Kidney (tissue), 14 donors: ENCODE results near the gene RYK. TPM values are rescaled to one million over a fixed set of nuclear protein-coding genes. Genes with fewer than 3 reads are reported as not detected.
"Not testable (repeated sequence)": the region's sequence is repeated elsewhere in the genome, so short reads cannot be mapped to it uniquely, and the experiment has no call there.

ENCODE experiments used
- DNase-seq, 5 donors: peaks; one replicate each; pipeline ENCODE4 v3.0.0-alpha.2; 2013 to 2020
- FAIRE-seq: peaks from 2 replicates; lab custom pipeline; 2012; peaks lifted over from hg19 to GRCh38; lab: Jason Lieb, UNC
- H3K27ac ChIP-seq, 2 donors: one replicate each; pipeline ENCODE4 v1.7.0; 2013; ENCODE audit warnings: low read depth in 2 of 2, low read length in 2 of 2, inconsistent platforms in 1 of 2
- H3K27me3 ChIP-seq: one replicate; pipeline ENCODE4 v1.7.1; 2013; ENCODE audit warnings: low read length, inconsistent platforms; ENCODE audit not compliant: control insufficient read depth, insufficient read depth
- H3K36me3 ChIP-seq, 3 donors: one replicate each; pipeline versions ENCODE4 v1.7.0 to v1.7.1; 2013; ENCODE audit warnings: low read length in 3 of 3, control low read depth in 1 of 3, inconsistent platforms in 1 of 3; ENCODE audit not compliant: insufficient read depth in 3 of 3, control insufficient read depth in 2 of 3
- H3K4me1 ChIP-seq, 3 donors: one replicate each; pipeline versions ENCODE4 v1.7.0 to v1.7.1; 2013; ENCODE audit warnings: low read length in 3 of 3, inconsistent platforms in 1 of 3, low read depth in 1 of 3; ENCODE audit not compliant: control insufficient read depth in 2 of 3, insufficient read depth in 2 of 3
- H3K4me3 ChIP-seq, 3 donors: one replicate each; pipeline versions ENCODE4 v1.7.0 to v1.8.1; 2013; ENCODE audit warnings: low read length in 3 of 3, control low read depth in 1 of 3, inconsistent platforms in 1 of 3
- H3K9ac ChIP-seq, 3 donors: one replicate each; pipeline versions ENCODE4 v1.7.0 to v1.7.1; 2013; ENCODE audit warnings: low read length in 3 of 3, control low read depth in 1 of 3, inconsistent platforms in 1 of 3
- H3K9me3 ChIP-seq, 3 donors: one replicate each; pipeline versions ENCODE4 v1.7.0 to v1.7.1; 2013; ENCODE audit warnings: low read length in 3 of 3, control low read depth in 1 of 3, inconsistent platforms in 1 of 3; ENCODE audit not compliant: control insufficient read depth in 2 of 3, insufficient read depth in 1 of 3
- CTCF ChIP-seq: IDR thresholded peaks from 3 replicates; pipeline ENCODE4 v1.5.1; 2012; ENCODE audit warnings: mild to moderate bottlenecking, moderate library complexity, borderline replicate concordance; ENCODE audit not compliant: insufficient read depth; ENCODE audit errors: extremely low read depth
- intact Hi-C: fragments of 100-400 bp; cut with DNase I; formaldehyde crosslinking; loops from one replicate; pipeline ENCODE4 v1.11.1; 2022
- polyA plus RNA-seq: library from polyadenylated mRNA; stranded (reverse); fragments of 350-450 nt; fragmentation: Illumina TruSeq; extraction: RNeasy Lipid Tissue Mini Kit (QIAGEN cat#74804); gene quantifications from one replicate; pipeline ENCODE4 v1.2.3, GENCODE V29; 2014; ENCODE audit warnings: low read depth, low replicate concordance; ENCODE audit not compliant: insufficient read depth
- total RNA-seq: library from RNA; stranded (reverse); fragmentation: NEBNext Ultra II Directional; extraction: Animal tissue kit (Norgen Biotek cat#: 25700); gene quantifications from one replicate; pipeline ENCODE4 v1.2.1, GENCODE V29; 2021
- donor health status: control.
- donor health status: control.
- donor health status: control.
- donor health status: control.
- donor health status: control.
- donor health status: DM: yes; HTN: yes; CAD: no.
- donor health status: Normal renal cell carcinoma (clear cell type).

RYK gene
- total and polyA plus RNA-seq, 2 donors from 2014 or later, result 32.2 to 50.9 TPM

- DNase-seq (no peak), FAIRE-seq (no peak)
- H3K9me3 ChIP-seq, result no peaks in the 10 kb centered on the region
- no peaks in the 10 kb centered on the region for H3K4me1 ChIP-seq
- no peaks in the 10 kb centered on the region for H3K27me3 ChIP-seq
- H3K36me3 ChIP-seq, result peaks cover 0 to 4% (median 0%) of the 10 kb centered on the region in 3 donors
- H3K27ac ChIP-seq, result no peak overlapping the region
- intact Hi-C loops, result no loop called here
- no peak overlapping the region for H3K4me3 ChIP-seq
- no peak overlapping the region for H3K9ac ChIP-seq
- no peak for TF ChIP-seq CTCF
Observed at GRCh38 chr3:134205451-134205850, 45.2 kb downstream of the RYK start.

- FAIRE-seq (no peak), DNase-seq (no peak)
- H3K27me3 ChIP-seq, result no peaks in the 10 kb centered on the region
- no peaks in the 10 kb centered on the region for H3K9me3 ChIP-seq
- no peaks in the 10 kb centered on the region for H3K4me1 ChIP-seq
- H3K27ac ChIP-seq, result no peak overlapping the region
- TF ChIP-seq CTCF, result no peak
- intact Hi-C loops, result no loop called here
- H3K9ac ChIP-seq, result no peak overlapping the region
- H3K36me3 ChIP-seq, result peaks cover 0 to 4% (median 0%) of the 10 kb centered on the region in 3 donors
- H3K4me3 ChIP-seq, result no peak overlapping the region
Observed at GRCh38 chr3:134201201-134202130, 49.2 kb downstream of the RYK start.

GRCh38 chr3:134199880-134200279 is 50.8 kb downstream of the RYK start:
- H3K9ac ChIP-seq, H3K9me3 ChIP-seq, H3K27ac ChIP-seq, intact Hi-C loops, H3K36me3 ChIP-seq, H3K4me3 ChIP-seq, H3K27me3 ChIP-seq, FAIRE-seq, DNase-seq, H3K4me1 ChIP-seq: not testable (repeated sequence)

- Histone ChIP-seq H3K4me1 (no peaks in the 10 kb centered on the region), H3K9ac (no peak overlapping the region), H3K9me3 (no peaks in the 10 kb centered on the region), H3K27ac (no peak overlapping the region), H3K27me3 (no peaks in the 10 kb centered on the region), H3K36me3 (peaks cover 0 to 6% (median 0%) of the 10 kb centered on the region in 3 donors), H3K4me3 (no peak overlapping the region)
- no peak for TF ChIP-seq CTCF
- FAIRE-seq, result no peak
- DNase-seq, result no peak
- intact Hi-C loops, result no loop called here
Observed at GRCh38 chr3:134199240-134199639, 51.4 kb downstream of the RYK start.
